H1 (cell line): ENCODE results near the gene PCNX1. TPM values are rescaled to one million over a fixed set of nuclear protein-coding genes. Genes with fewer than 3 reads are reported as not detected.
A peak's percentile ranks its signal among the peaks of the same experiment; 100 is the strongest.

Experiments used
- CTCF ChIA-PET: fragments of 300-600 bp; sonication (Branson Sonifier 250); formaldehyde crosslinking; loops from one replicate; lab custom pipeline; 2021; ENCODE audit not compliant: partially characterized antibody; lab: Charles Lee
- POLR2A ChIA-PET: fragments of 300-600 bp; sonication (Branson Sonifier 250); formaldehyde crosslinking; loops from one replicate; lab custom pipeline; 2021; ENCODE audit warnings: inconsistent platforms; ENCODE audit not compliant: partially characterized antibody; lab: Charles Lee
- DNase-seq, 2 experiments: peaks; one replicate each; pipeline versions ENCODE4 v3.0.0 to v3.0.0-alpha.2; 2010 to 2022; ENCODE audit warnings: low spot score in 2 of 2, low read depth in 1 of 2, mixed read lengths in 1 of 2
- FAIRE-seq: peaks from 2 replicates; lab custom pipeline; 2011; peaks lifted over from hg19 to GRCh38; lab: Jason Lieb, UNC
- H2AFZ ChIP-seq: 2 replicates; pipeline ENCODE4 v1.8.1; 2012; ENCODE audit warnings: low read length, inconsistent platforms
- H2AK5ac ChIP-seq: 2 replicates; pipeline ENCODE4 v1.6.1; 2013; ENCODE audit warnings: low read depth, low read length
- H2BK120ac ChIP-seq: replicated peaks from 2 replicates; pipeline ENCODE3; 2013; ENCODE audit warnings: low read depth, low read length, inconsistent platforms
- H2BK12ac ChIP-seq: 2 replicates; pipeline ENCODE4 v1.6.1; 2013; ENCODE audit warnings: low read depth, low read length
- H2BK15ac ChIP-seq: 2 replicates; pipeline ENCODE4 v1.6.1; 2013; ENCODE audit warnings: low read length
- H2BK20ac ChIP-seq: 2 replicates; pipeline ENCODE4 v1.6.1; 2013; ENCODE audit warnings: low read length
- H2BK5ac ChIP-seq: 2 replicates; pipeline ENCODE4 v1.6.1; 2013; ENCODE audit warnings: low read depth, low read length
- H3K14ac ChIP-seq: 2 replicates; pipeline ENCODE4 v1.6.1; 2013; ENCODE audit warnings: inconsistent platforms; ENCODE audit not compliant: insufficient read length
- H3K18ac ChIP-seq: 2 replicates; pipeline ENCODE4 v1.6.1; 2013; ENCODE audit warnings: low read length; ENCODE audit errors: extremely low read depth
- H3K23ac ChIP-seq: 2 replicates; pipeline ENCODE4 v1.6.1; 2013; ENCODE audit warnings: inconsistent platforms; ENCODE audit not compliant: insufficient read length
- H3K23me2 ChIP-seq: 2 replicates; pipeline ENCODE4 v1.6.1; 2013; ENCODE audit warnings: low read depth, low read length
- H3K27ac ChIP-seq: 2 replicates; pipeline ENCODE4 v1.6.1; 2011; ENCODE audit warnings: low read depth, low read length, inconsistent platforms
- H3K27me3 ChIP-seq, 4 experiments: replicated peaks in 1 of 4; 1 replicate in 1 of 4; 2 replicates in 3 of 4; pipeline versions ENCODE4 v1.6.1 to v1.8.1; 2011 to 2013; ENCODE audit warnings: low read length in 3 of 4, mild to moderate bottlenecking in 3 of 4, inconsistent platforms in 2 of 4, mixed read lengths in 2 of 4, moderate library complexity in 1 of 4; ENCODE audit not compliant: control insufficient read depth in 3 of 4, insufficient read depth in 3 of 4; ENCODE audit errors: extremely low read depth in 1 of 4
- H3K36me3 ChIP-seq, 4 experiments: 2 replicates each; pipeline versions ENCODE4 v1.6.1 to v1.8.1; 2011 to 2013; ENCODE audit warnings: mild to moderate bottlenecking in 4 of 4, low read length in 3 of 4, moderate library complexity in 2 of 4, control low read depth in 1 of 4, inconsistent platforms in 1 of 4; ENCODE audit not compliant: insufficient read depth in 4 of 4, control insufficient read depth in 2 of 4
- H3K4ac ChIP-seq: replicated peaks from 2 replicates; pipeline ENCODE3; 2013; ENCODE audit warnings: low read length, low read depth, mixed read lengths, inconsistent platforms; ENCODE audit not compliant: insufficient read length
- H3K4me1 ChIP-seq, 4 experiments: replicated peaks in 1 of 4; 1 replicate in 1 of 4; 2 replicates in 3 of 4; pipeline versions ENCODE4 v1.6.1 to v1.8.1; 2011 to 2013; ENCODE audit warnings: low read length in 3 of 4, inconsistent platforms in 2 of 4, mixed read lengths in 1 of 4; ENCODE audit not compliant: insufficient read depth in 4 of 4, control insufficient read depth in 3 of 4
- H3K4me2 ChIP-seq, 2 experiments: 2 replicates each; pipeline versions ENCODE4 v1.6.1 to v1.8.1; 2011 to 2013; ENCODE audit warnings: low read depth in 2 of 2, low read length in 2 of 2, control low read depth in 1 of 2, inconsistent platforms in 1 of 2, mild to moderate bottlenecking in 1 of 2; ENCODE audit not compliant: insufficient read depth in 1 of 2
- H3K4me3 ChIP-seq, 4 experiments: fragments of 200-600, 300-600 bp in 1 of 4; sonication (generic), shearing (Covaris generic), sonication (Bioruptor Twin) in 1 of 4; 2 replicates each; pipeline versions ENCODE4 v1.5.1 to v1.8.1; 2011 to 2016; ENCODE audit warnings: low read length in 4 of 4, low read depth in 3 of 4, control low read depth in 2 of 4, inconsistent platforms in 2 of 4, mild to moderate bottlenecking in 2 of 4, mixed read lengths in 1 of 4, moderate library complexity in 1 of 4; ENCODE audit not compliant: insufficient read depth in 2 of 4; ENCODE audit errors: extremely low read depth in 1 of 4
- H3K56ac ChIP-seq: replicated peaks from 2 replicates; pipeline ENCODE3; 2013; ENCODE audit warnings: low read depth, mild to moderate bottlenecking, mixed read lengths, low read length, inconsistent platforms; ENCODE audit not compliant: insufficient read length
- H3K79me1 ChIP-seq: 2 replicates; pipeline ENCODE4 v1.6.1; 2013; ENCODE audit warnings: low read depth, low read length, control low read depth
- H3K79me2 ChIP-seq, 2 experiments: 2 replicates each; pipeline versions ENCODE4 v1.6.1 to v1.8.1; 2012 to 2013; ENCODE audit warnings: low read length in 2 of 2, mild to moderate bottlenecking in 2 of 2, inconsistent platforms in 1 of 2; ENCODE audit not compliant: insufficient read depth in 2 of 2, control insufficient read depth in 1 of 2
- H3K9ac ChIP-seq, 4 experiments: replicated peaks in 1 of 4; 1 replicate in 1 of 4; 2 replicates in 3 of 4; pipeline versions ENCODE4 v1.6.1 to v1.8.1; 2011 to 2013; ENCODE audit warnings: low read depth in 3 of 4, low read length in 3 of 4, control low read depth in 2 of 4, mild to moderate bottlenecking in 2 of 4, moderate library complexity in 2 of 4, inconsistent platforms in 1 of 4; ENCODE audit errors: extremely low read depth in 1 of 4
- H3K9me3 ChIP-seq, 2 experiments: 2 replicates each; pipeline versions ENCODE4 v1.6.1 to v1.8.1; 2012 to 2013; ENCODE audit warnings: mild to moderate bottlenecking in 2 of 2, moderate library complexity in 2 of 2, control low read depth in 1 of 2, inconsistent platforms in 1 of 2, low read depth in 1 of 2, low read length in 1 of 2, mixed read lengths in 1 of 2; ENCODE audit not compliant: insufficient read depth in 2 of 2
- H4K20me1 ChIP-seq, 2 experiments: replicated peaks in 1 of 2; 2 replicates each; pipeline versions ENCODE3 to v1.8.1; 2011 to 2013; ENCODE audit warnings: inconsistent platforms in 2 of 2, low read length in 2 of 2, mild to moderate bottlenecking in 1 of 2; ENCODE audit not compliant: insufficient read depth in 2 of 2, control insufficient read depth in 1 of 2
- H4K5ac ChIP-seq: 2 replicates; pipeline ENCODE4 v1.6.1; 2013; ENCODE audit warnings: low read length, low read depth, mixed read lengths, inconsistent platforms; ENCODE audit not compliant: insufficient read length
- H4K8ac ChIP-seq: 2 replicates; pipeline ENCODE4 v1.8.0; 2013; ENCODE audit warnings: mild to moderate bottlenecking, moderate library complexity, low read length, inconsistent platforms; ENCODE audit not compliant: insufficient read depth; ENCODE audit errors: extremely low read depth
- H4K91ac ChIP-seq: replicated peaks from 2 replicates; pipeline ENCODE3; 2013; ENCODE audit warnings: low read length, mixed read lengths, inconsistent platforms; ENCODE audit not compliant: insufficient read length
- EGR1 ChIP-seq: IDR thresholded peaks from 2 replicates; pipeline ENCODE4 v1.6.1; 2011; ENCODE audit warnings: low read depth, low read length, borderline replicate concordance
- POLR2A ChIP-seq, 2 experiments: IDR thresholded peaks; 1 replicate in 1 of 2; 2 replicates in 1 of 2; pipeline ENCODE4 v1.6.1; 2011; ENCODE audit warnings: low read depth in 2 of 2, low read length in 2 of 2, mild to moderate bottlenecking in 2 of 2; ENCODE audit errors: control extremely low read depth in 1 of 2
- TBP ChIP-seq: IDR thresholded peaks from 2 replicates; pipeline ENCODE4 v1.6.1; 2011; ENCODE audit warnings: low read depth, low read length, improper control_type of control experiment
- TEAD4 ChIP-seq: IDR thresholded peaks from 2 replicates; pipeline ENCODE4 v1.6.1; 2012; ENCODE audit warnings: low read depth, low read length, inconsistent platforms, mixed read lengths
- WGBS, 2 experiments: shearing (Covaris generic) in 1 of 2; methylation state at CpG; one replicate each; pipeline versions ENCODE4 v1.1.6 to v1.1.7; 2013 to 2015; ENCODE audit warnings: low lambda C conversion rate in 2 of 2, mixed read lengths in 2 of 2, inconsistent platforms in 1 of 2, low coverage in 1 of 2, missing lambda C conversion rate in 1 of 2; ENCODE audit not compliant: insufficient replicate concordance in 2 of 2, insufficient coverage in 1 of 2, insufficient read length in 1 of 2; ENCODE audit errors: extremely low coverage in 1 of 2, missing lambda C conversion rate in 1 of 2; 5-methylcytosine and 5-hydroxymethylcytosine counted together
- polyA plus RNA-seq, 7 experiments: library from polyadenylated mRNA; depleted of rRNA in 3 of 7; stranded (reverse) in 5 of 7; unstranded in 2 of 7; fragments of >200 nt in 5 of 7; fragments of 200-250 nt in 2 of 7; gene quantifications; 1 replicate in 5 of 7; 2 replicates in 1 of 7; 4 replicates in 1 of 7; pipeline versions ENCODE4 v1.2.1 to v1.2.3, GENCODE V29; 2011 to 2013; ENCODE audit warnings: missing spikeins in 2 of 7, mixed read lengths in 2 of 7
- total RNA-seq: library from RNA; stranded (reverse); fragmentation: NEBNext Ultra II Directional; extraction: Animal tissue kit (Norgen Biotek cat#: 25700); gene quantifications from 2 replicates; pipeline ENCODE4 v1.2.1, GENCODE V29; 2021

PCNX1 gene
- total and polyA plus RNA-seq, 2 of the 8 experiments (the other 6 are each of a cell fraction or from before 2014, with no cell fraction given), result 37.7 to 53.2 TPM

DNA sequence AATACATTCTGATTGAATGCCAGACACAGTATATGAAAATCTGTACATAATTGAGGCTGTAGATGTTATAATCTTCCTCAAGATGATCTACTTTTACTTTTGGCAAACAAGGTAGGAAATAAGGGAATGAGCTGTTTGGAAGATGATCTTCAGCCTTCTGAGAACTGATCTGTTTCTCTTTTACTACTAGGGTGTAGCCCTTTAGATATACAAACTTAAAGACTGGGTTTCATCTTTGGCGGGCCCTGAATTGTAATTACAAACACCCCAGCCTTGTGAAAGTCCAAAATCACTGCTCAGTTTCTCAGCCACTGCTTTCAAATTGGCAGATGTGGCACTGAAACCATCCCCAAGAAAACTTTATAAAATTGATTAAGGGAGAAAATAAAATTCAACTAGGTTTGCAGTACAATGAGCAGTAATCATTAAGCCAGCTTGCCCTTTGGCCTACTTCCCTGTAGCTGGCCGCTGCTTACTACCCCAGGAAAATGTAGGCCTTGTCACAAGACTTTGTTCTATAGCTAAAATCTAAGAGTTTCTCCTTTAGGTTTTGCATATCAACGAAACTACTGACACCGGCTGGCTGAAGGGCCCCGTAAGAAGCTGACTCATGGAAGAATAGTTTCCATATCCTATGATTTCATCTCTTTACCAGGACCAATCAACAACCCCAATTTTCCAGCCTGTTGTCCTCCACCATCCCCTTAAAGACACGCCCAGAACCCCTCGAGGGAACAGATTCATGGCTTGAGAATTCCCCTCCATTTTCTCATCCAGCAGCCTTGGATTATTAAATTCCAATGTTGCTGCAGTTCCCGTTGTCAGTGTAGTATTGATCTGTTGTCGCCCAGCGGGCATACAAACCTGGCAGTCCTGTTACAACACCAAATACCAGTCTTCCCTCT lies 210.8 kb downstream of the PCNX1 start:
- Histone ChIP-seq H2BK15ac (no peak overlapping the region), H2AFZ (no peak overlapping the region), H3K27ac (no peak overlapping the region), H2BK12ac (no peak overlapping the region), H3K4me1 (peaks cover 0 to 6% (median 2%) of the 10 kb centered on the region in 4 experiments; a peak in 3 of 7 replicates), H4K8ac (no peak overlapping the region), H3K56ac (no peak overlapping the region), H3K18ac (no peak overlapping the region), H2BK5ac (no peak overlapping the region), H4K20me1 (no peaks in the 10 kb centered on the region), H3K4ac (no peak overlapping the region), H3K79me2 (no peaks in the 10 kb centered on the region), H2BK120ac (no peak overlapping the region), H3K23me2 (no peaks in the 10 kb centered on the region), H3K79me1 (no peaks in the 10 kb centered on the region), H2BK20ac (no peak overlapping the region), H2AK5ac (no peak overlapping the region), H3K36me3 (no peaks in the 10 kb centered on the region), H3K4me2 (no peak overlapping the region; a peak in 1 of 4 replicates), H3K4me3 (no peak overlapping the region), H3K27me3 (no peaks in the 10 kb centered on the region), H4K91ac (no peak overlapping the region), H3K23ac (no peak overlapping the region), H3K9me3 (peaks cover 5 to 7% of the 10 kb centered on the region in 2 experiments; a peak in 1 of 4 replicates), H3K9ac (no peak overlapping the region), H3K14ac (no peak overlapping the region), H4K5ac (no peak overlapping the region)
- DNase-seq (peak in 1 of 2 experiments; percentile 36), FAIRE-seq (no peak)
- ChIA-PET CTCF (interaction anchor here (0.6 to 1.4 kb wide), 3 partner anchors 15 to 641 kb away, joined by 3 read pairs; no protein-coding TSS in a partner anchor), POLR2A (interaction anchor here (0.6 to 2.3 kb wide), 2 partner anchors 10 to 84 kb away, joined by 3 to 7 read pairs; no protein-coding TSS in a partner anchor)
- TF ChIP-seq POLR2A (IDR thresholded peaks at IDR 0.05; ENCODE audit: control extremely low read depth in 1 of 2, low read depth in 2 of 2, low read length in 2 of 2) (peak; percentile 13 to 31; a peak in 2 of 3 replicates), TEAD4 (no peak), EGR1 (no peak), TBP (no peak)
- WGBS, 2 experiments, result 87% methylated on average over 10 of the region's 10 CpGs; no CpG with 5 or more reads in 1 of the 2 experiments
